ENCODE data around the gene RASEF.

RASEF gene

DNA sequence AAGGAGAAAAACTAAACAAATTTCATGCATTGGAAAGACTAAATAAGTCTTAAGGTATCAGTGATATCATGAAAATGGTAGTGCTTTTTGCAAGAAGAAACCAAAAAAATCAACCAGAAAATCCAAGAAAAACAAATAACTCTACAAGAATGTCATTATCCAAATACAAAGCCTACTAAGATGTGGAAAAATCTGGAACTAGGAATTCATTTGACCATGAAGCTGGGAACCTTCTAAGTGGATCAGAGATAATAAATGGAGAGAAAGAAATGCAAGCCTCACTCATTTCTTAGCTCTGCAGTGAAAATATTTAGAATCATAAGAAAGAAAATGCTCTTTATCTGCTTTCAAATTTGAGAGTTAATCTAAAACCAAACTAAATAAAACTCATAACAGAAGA lies 51.3 kb downstream of the RASEF start:
- no peak for FAIRE-seq
- no peak for DNase-seq (ENCODE audit: insufficient read length)
- TF ChIP-seq TAF1 (IDR thresholded peaks at IDR 0.05; ENCODE audit: borderline replicate concordance, low read depth, low read length) (no peak), POLR2AphosphoS5 (IDR thresholded peaks at IDR 0.05; ENCODE audit: low read depth, low read length) (no peak), POLR2A (IDR thresholded peaks at IDR 0.05; ENCODE audit: low read depth, low read length) (no peak)

DNA sequence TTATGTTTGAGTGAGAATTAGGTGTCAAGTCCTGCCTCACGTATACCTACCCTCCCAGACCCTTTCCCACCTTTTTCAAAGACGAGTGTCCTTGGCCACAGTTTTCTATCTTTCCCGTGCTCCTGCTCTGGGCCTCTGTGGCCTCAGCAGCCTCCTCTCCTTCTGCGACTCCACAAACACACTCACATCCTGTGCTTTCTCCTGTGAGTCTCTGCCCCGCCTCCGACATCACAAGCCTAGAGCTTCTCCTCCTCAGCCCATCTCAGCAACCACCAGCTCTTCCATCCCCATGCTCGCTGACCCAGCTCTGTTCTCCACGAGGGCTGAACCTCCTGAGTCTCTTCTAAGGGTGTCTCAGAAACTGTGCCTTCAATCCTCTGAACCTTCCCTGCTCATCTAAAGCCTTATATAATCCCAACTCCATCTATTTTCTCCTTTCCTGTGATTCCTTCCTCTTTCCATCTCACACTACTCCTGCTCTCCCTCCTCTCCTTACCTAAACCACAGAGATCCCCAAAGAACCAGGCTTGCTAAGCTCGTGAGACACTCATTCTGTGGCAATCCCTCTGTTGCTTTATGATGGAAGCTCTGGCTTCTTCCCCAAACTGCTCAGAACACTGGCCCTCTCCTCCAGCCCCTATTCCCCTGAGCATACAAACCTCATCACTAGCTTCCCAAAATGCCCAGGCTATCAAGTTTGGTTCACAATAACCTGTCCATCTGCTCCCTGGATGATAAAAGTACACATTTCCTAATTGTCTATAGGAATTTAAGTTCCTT lies 55.2 kb downstream of the RASEF start:
- DNase-seq (ENCODE audit: insufficient read length) (no peak), FAIRE-seq (no peak)
- TF ChIP-seq POLR2AphosphoS5 (IDR thresholded peaks at IDR 0.05; ENCODE audit: low read depth, low read length) (no peak), TAF1 (IDR thresholded peaks at IDR 0.05; ENCODE audit: borderline replicate concordance, low read depth, low read length) (no peak), POLR2A (IDR thresholded peaks at IDR 0.05; ENCODE audit: low read depth, low read length) (no peak)

DNA sequence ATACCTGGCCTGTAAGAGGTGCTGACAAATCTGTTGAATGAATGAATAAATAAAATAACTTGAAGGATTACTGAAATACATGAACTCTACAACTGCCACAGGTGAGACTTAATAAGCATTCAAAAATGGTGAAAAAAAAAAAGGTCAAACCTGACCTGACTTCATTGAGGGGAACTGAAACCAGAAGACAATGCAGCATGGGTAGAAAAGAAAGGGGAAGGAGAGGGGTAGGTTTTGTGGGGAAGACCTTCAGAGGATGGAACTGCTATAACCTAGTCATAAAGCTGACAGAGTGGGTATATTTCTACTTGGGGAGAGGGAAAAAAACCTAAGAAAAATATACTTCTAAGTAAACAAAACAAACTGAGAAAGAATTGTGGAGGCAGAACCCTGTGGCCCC lies 56.6 kb downstream of the RASEF start:
- FAIRE-seq (no peak), DNase-seq (ENCODE audit: insufficient read length) (no peak)
- TF ChIP-seq POLR2A (IDR thresholded peaks at IDR 0.05; ENCODE audit: low read depth, low read length) (no peak), POLR2AphosphoS5 (IDR thresholded peaks at IDR 0.05; ENCODE audit: low read depth, low read length) (no peak), TAF1 (IDR thresholded peaks at IDR 0.05; ENCODE audit: borderline replicate concordance, low read depth, low read length) (no peak)

DNA sequence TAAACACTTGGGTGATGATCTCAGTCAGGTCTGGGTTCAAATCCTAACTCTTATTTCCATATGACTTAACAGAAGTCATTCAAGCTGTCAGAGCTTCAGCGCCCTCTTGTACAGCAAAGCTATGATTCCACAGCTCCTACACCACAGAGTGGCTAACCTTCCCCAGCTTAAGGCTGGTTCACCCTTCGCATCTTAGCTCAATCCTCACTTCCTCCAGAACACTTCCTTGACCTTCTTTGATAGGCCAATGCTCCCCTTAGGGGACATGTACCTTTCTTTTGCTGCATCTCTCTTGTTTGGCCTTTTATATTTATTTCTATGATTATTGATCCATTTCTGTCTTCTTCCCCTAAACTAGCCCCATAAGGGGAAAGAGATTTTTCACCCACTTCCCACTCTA lies 57.0 kb downstream of the RASEF start:
- TF ChIP-seq POLR2A (IDR thresholded peaks at IDR 0.05; ENCODE audit: low read depth, low read length): no peak
- TF ChIP-seq TAF1 (IDR thresholded peaks at IDR 0.05; ENCODE audit: borderline replicate concordance, low read depth, low read length): no peak
- TF ChIP-seq POLR2AphosphoS5 (IDR thresholded peaks at IDR 0.05; ENCODE audit: low read depth, low read length): no peak
- FAIRE-seq (no peak), DNase-seq (ENCODE audit: insufficient read length) (no peak)

DNA sequence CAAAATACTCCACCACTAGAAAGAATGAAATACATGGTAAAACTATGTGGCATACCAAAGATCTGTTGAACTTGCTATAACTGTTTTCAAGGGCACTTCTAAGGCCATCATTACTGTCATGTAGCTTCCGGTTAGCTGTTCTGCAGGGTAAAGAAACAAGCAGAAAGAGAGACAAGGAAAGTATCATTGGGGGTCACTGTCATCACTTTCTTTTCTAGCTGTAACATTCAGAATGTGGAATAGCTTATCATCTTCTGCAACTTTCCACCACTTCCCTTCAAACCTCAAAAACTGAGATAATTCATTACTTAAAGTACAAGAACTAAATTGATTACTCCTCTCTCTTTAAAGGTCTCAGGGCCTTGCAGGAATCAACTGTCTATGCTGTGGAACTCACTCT lies 57.6 kb downstream of the RASEF start:
- DNase-seq (ENCODE audit: insufficient read length): no peak
- TF ChIP-seq POLR2AphosphoS5 (IDR thresholded peaks at IDR 0.05; ENCODE audit: low read depth, low read length) (no peak), POLR2A (IDR thresholded peaks at IDR 0.05; ENCODE audit: low read depth, low read length) (no peak)
- FAIRE-seq: no peak

DNA sequence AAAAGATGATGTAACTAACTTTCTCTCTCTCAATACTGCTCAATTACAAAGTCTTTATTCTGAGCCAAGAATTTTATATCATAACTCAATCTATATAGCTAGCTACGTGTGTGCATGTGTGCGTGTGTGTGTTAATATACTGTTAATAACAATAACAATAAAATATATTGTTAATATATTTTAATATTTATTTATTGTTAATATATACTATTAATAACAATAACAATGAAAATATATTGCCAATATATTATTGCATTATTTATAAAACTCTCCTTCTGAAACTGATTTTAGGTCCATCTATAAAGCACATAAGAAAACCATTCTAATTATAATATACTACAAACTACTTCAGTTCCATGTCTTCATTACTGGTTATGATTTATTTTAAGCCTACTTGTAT lies 60.6 kb downstream of the RASEF start:
- FAIRE-seq: no peak
- DNase-seq (ENCODE audit: insufficient read length): no peak
- TF ChIP-seq TAF1 (IDR thresholded peaks at IDR 0.05; ENCODE audit: borderline replicate concordance, low read depth, low read length) (no peak), POLR2AphosphoS5 (IDR thresholded peaks at IDR 0.05; ENCODE audit: low read depth, low read length) (no peak), POLR2A (IDR thresholded peaks at IDR 0.05; ENCODE audit: low read depth, low read length) (no peak)

DNA sequence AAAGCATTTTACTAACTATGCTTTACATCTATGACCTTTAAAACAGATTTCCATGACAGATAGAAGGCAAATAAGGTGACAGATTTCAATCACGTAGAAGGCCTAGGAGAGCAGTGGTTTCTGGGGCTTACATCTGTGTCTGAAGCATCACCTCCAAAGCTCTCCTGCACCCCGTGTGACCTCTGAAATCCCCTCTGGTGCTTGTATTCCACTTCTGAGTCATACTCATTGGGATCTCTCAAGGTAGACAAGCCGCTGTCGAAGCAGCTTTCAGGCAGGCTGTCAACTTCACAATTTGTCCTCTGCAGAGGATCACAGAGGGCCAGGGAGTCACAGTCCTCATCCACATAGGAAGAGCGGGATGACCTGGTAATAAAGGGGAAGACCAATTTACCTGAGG lies 62.2 kb downstream of the RASEF start:
- TF ChIP-seq POLR2A (IDR thresholded peaks at IDR 0.05; ENCODE audit: low read depth, low read length) (no peak), POLR2AphosphoS5 (IDR thresholded peaks at IDR 0.05; ENCODE audit: low read depth, low read length) (no peak), TAF1 (IDR thresholded peaks at IDR 0.05; ENCODE audit: borderline replicate concordance, low read depth, low read length) (no peak)
- FAIRE-seq (no peak), DNase-seq (ENCODE audit: insufficient read length) (no peak)

DNA sequence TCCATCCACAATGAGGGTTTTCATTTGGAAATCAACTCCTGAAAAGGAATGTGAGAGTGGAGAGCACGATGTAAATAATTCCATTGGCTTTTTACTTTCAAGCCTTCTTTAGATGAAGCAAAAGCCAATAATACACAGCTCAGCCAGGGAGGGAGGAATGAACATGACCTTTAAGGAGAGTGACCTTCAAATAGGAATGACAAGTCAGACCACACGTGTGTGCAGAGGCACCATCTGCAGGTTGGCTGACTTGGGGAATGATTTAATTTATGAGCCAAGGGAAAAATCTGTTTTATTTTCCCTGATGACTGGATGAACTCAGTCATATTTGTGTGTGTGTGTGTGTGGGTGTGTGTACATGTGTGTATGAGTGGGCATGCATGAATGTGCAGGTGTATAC lies 64.5 kb downstream of the RASEF start:
- TF ChIP-seq POLR2A (IDR thresholded peaks at IDR 0.05; ENCODE audit: low read depth, low read length) (no peak), POLR2AphosphoS5 (IDR thresholded peaks at IDR 0.05; ENCODE audit: low read depth, low read length) (no peak), TAF1 (IDR thresholded peaks at IDR 0.05; ENCODE audit: borderline replicate concordance, low read depth, low read length) (no peak)
- no peak for DNase-seq (ENCODE audit: insufficient read length)
- FAIRE-seq: no peak

DNA sequence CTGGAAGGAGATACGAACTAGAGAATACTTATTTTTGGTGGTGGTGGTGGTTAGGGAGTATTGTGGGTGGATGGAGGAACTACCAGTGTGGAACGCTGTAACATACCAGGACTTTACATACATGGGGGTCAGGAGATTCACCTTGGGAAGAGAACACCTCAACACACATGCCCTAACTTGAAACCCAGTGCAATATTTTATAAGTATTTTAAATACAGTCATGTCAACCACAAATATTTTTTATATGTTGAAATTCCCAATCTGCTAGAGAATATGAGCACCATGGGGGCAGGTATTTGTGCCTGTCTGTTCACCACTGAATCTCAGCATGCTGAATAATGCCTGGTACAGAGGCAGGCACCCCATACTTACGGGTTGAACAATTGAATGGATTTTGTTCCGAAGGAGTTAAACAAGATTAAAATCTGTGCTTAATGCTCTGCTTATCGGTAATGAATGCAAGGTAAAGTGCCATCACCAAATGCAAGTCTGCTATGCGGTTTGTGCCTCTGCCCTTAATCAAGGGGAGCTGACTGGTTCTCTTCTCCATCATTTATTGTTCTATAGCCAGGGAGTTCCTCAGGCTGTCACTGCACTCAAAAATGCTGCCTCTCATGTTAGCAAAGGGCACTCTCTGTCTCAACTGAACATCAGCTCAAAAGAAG lies 65.3 kb downstream of the RASEF start:
- no peak for FAIRE-seq
- TF ChIP-seq POLR2AphosphoS5 (IDR thresholded peaks at IDR 0.05; ENCODE audit: low read depth, low read length): no peak
- no peak for TF ChIP-seq POLR2A (IDR thresholded peaks at IDR 0.05; ENCODE audit: low read depth, low read length)
- no peak for TF ChIP-seq TAF1 (IDR thresholded peaks at IDR 0.05; ENCODE audit: borderline replicate concordance, low read depth, low read length)
- DNase-seq (ENCODE audit: insufficient read length): no peak

DNA sequence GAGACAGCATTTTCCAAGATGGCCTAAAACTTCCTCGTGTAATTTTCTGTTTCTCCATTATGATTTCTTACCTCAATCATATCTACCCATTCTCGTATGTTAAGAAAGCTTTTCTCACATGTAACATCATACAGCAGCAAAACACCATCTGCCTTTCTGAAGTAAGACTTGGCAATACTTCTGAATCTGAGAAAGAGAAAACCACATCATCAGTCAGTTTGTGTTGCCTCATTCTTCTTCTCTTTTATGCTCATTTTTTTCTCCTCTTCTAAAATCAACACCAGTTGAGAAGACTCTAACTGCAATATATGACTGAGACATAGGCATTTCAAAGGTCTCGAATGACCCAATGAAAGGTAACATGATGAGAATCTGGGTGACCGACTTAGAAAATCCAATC lies 66.0 kb downstream of the RASEF start:
- FAIRE-seq (no peak), DNase-seq (ENCODE audit: insufficient read length) (no peak)
- TF ChIP-seq POLR2A (IDR thresholded peaks at IDR 0.05; ENCODE audit: low read depth, low read length) (no peak), TAF1 (IDR thresholded peaks at IDR 0.05; ENCODE audit: borderline replicate concordance, low read depth, low read length) (no peak), POLR2AphosphoS5 (IDR thresholded peaks at IDR 0.05; ENCODE audit: low read depth, low read length) (no peak)

DNA sequence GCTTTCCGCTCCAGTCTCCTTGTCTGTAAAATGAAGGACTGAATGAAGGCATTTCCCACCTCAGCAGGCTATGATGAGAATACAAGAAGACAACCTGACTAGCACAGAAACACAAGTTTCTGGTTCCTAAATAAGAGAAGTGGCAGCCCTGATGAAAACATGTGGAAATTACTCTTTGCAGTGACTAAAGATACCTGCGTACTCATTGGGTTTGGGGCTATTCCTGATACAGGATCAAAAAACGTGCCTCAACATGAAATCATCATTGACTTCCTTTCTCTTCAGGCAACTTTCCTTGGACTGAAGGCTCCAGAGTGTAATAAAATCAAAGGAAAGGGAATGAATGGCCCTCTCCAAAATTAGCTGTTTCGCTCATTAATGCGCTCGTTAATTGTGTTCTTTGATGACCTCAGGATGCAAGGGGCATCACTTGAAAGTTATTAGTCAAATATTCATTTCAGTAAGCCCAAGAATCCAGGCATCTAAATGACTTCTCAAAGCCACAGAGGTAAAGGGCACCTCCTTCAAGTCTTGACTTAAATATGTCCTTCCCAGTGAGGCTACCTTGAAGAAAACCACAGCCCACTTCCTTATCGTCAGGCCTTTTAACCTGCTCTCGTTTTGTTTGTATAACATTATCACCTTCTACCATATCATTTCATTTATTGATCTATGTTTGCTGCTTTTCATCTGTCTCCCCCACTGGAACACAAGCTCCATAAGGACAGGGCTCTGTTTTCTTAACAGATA lies 68.9 kb downstream of the RASEF start:
- no peak for TF ChIP-seq POLR2AphosphoS5 (IDR thresholded peaks at IDR 0.05; ENCODE audit: low read depth, low read length)
- TF ChIP-seq POLR2A (IDR thresholded peaks at IDR 0.05; ENCODE audit: low read depth, low read length): no peak
- no peak for TF ChIP-seq TAF1 (IDR thresholded peaks at IDR 0.05; ENCODE audit: borderline replicate concordance, low read depth, low read length)
- no peak for DNase-seq (ENCODE audit: insufficient read length)
- no peak for FAIRE-seq

All from GM12892 (cell line).